ENCODE results near the gene FBXO44.

DNA sequence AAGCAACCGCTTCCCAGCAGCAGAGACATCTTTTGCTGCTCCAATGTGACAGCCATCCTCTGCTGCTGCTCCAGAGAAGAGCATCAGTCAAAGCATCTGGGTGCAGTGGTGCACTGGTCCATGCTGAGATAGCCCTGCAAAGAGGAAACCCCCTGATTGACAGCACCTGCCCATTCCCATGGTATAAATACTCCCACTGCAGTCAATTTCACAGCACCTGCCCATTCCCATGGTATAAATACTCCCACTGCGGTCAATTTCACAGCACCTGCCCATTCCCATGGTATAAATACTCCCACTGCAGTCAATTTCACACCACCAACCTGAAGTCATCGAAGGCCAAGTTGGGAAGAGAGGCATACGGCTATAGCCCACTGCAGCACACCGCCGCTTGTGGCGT, 25.9 kb upstream of the FBXO44 start:
- TF ChIP-seq, protein P1, sequence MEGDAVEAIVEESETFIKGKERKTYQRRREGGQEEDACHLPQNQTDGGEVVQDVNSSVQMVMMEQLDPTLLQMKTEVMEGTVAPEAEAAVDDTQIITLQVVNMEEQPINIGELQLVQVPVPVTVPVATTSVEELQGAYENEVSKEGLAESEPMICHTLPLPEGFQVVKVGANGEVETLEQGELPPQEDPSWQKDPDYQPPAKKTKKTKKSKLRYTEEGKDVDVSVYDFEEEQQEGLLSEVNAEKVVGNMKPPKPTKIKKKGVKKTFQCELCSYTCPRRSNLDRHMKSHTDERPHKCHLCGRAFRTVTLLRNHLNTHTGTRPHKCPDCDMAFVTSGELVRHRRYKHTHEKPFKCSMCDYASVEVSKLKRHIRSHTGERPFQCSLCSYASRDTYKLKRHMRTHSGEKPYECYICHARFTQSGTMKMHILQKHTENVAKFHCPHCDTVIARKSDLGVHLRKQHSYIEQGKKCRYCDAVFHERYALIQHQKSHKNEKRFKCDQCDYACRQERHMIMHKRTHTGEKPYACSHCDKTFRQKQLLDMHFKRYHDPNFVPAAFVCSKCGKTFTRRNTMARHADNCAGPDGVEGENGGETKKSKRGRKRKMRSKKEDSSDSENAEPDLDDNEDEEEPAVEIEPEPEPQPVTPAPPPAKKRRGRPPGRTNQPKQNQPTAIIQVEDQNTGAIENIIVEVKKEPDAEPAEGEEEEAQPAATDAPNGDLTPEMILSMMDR (IDR thresholded peaks at IDR 0.05; ENCODE audit: low read depth, low read length, poor library complexity, severe bottlenecking): no peak
- no peak for TF ChIP-seq EZH2phosphoT487 (IDR thresholded peaks at IDR 0.05; ENCODE audit: borderline replicate concordance, low read length)

Data from DOHH2 (cell line).